GM12891 (cell line): Measurements from ENCODE around the gene C11orf21.

Experiments
- POLR2A ChIP-seq: IDR thresholded peaks from 2 replicates; pipeline ENCODE4 v1.6.1; 2011; ENCODE audit warnings: low read depth, low read length, control low read depth
- POLR2AphosphoS5 ChIP-seq: IDR thresholded peaks from 2 replicates; pipeline ENCODE4 v1.6.1; 2011; ENCODE audit warnings: low read depth, low read length, control low read depth
- POU2F2 ChIP-seq: IDR thresholded peaks from 2 replicates; pipeline ENCODE4 v1.6.1; 2011; ENCODE audit warnings: low read depth, mild to moderate bottlenecking, control low read depth, low read length, moderate library complexity
- TAF1 ChIP-seq: IDR thresholded peaks from 2 replicates; pipeline ENCODE4 v1.6.1; 2011; ENCODE audit warnings: low read depth, low read length, control low read depth

GRCh38 chr11:2347308-2347830 lies 45.7 kb upstream of the C11orf21 start:
- no peak for TF ChIP-seq POLR2AphosphoS5
- TF ChIP-seq POU2F2: no peak
- TF ChIP-seq POLR2A: no peak
- no peak for TF ChIP-seq TAF1
